HepG2 (cell line): ENCODE measurements around the gene NOL4L. TPM values are rescaled to one million over a fixed set of nuclear protein-coding genes. Genes with fewer than 3 reads are reported as not detected.

Source experiments
- BORCS8-MEF2B ChIP-seq: sonication (generic); formaldehyde crosslinking; IDR thresholded peaks from 2 replicates; pipeline ENCODE4 v1.8.0; 2022; ENCODE audit warnings: mild to moderate bottlenecking, missing genetic modification reagents
- DR1 ChIP-seq: sonication (generic); formaldehyde crosslinking; IDR thresholded peaks from 2 replicates; pipeline ENCODE4 v1.8.0; 2021; ENCODE audit warnings: mild to moderate bottlenecking, missing genetic modification reagents, inconsistent platforms
- FOXC1 ChIP-seq: sonication (generic); formaldehyde crosslinking; IDR thresholded peaks from 2 replicates; pipeline ENCODE4 v1.8.0; 2022; ENCODE audit warnings: mild to moderate bottlenecking, missing genetic modification reagents, borderline replicate concordance
- FOXK1 ChIP-seq: sonication (generic); formaldehyde crosslinking; IDR thresholded peaks from 2 replicates; pipeline ENCODE4 v1.4.0; 2020; ENCODE audit warnings: low read depth, missing genetic modification reagents, borderline replicate concordance
- KLF9 ChIP-seq: IDR thresholded peaks from 2 replicates; pipeline ENCODE4 v1.6.1; 2016; ENCODE audit warnings: low read depth
- MED8 ChIP-seq: sonication (generic); formaldehyde crosslinking; IDR thresholded peaks from 2 replicates; pipeline ENCODE4 v1.8.1; 2023; ENCODE audit warnings: mild to moderate bottlenecking, missing genetic modification reagents; ENCODE audit not compliant: insufficient replicate concordance
- MIXL1 ChIP-seq: IDR thresholded peaks from 2 replicates; pipeline ENCODE4 v1.6.1; 2016
- MZF1 ChIP-seq: sonication (generic); formaldehyde crosslinking; IDR thresholded peaks from 2 replicates; pipeline ENCODE4 v1.8.1; 2023; ENCODE audit warnings: mild to moderate bottlenecking, missing genetic modification reagents, borderline replicate concordance
- NR2C2 ChIP-seq: sonication (generic); formaldehyde crosslinking; IDR thresholded peaks from 2 replicates; pipeline ENCODE4 v1.4.0; 2020; ENCODE audit warnings: missing genetic modification reagents, mild to moderate bottlenecking, moderate library complexity, borderline replicate concordance
- PCBP2 ChIP-seq: fragments of 200-400 bp; formaldehyde crosslinking; optimal IDR thresholded peaks from 2 replicates; pipeline ENCODE3; 2018; ENCODE audit warnings: low read length, low read depth; ENCODE audit not compliant: poor library complexity, severe bottlenecking
- ZNF232 ChIP-seq: sonication (generic); formaldehyde crosslinking; IDR thresholded peaks from 2 replicates; pipeline ENCODE4 v1.4.0; 2020; ENCODE audit warnings: missing genetic modification reagents, borderline replicate concordance
- ZNF292 ChIP-seq: sonication (generic); formaldehyde crosslinking; IDR thresholded peaks from 2 replicates; pipeline ENCODE4 v1.8.1; 2022; ENCODE audit warnings: mild to moderate bottlenecking, low read depth, missing genetic modification reagents, borderline replicate concordance
- ZNF317 ChIP-seq: sonication (generic); formaldehyde crosslinking; IDR thresholded peaks from 2 replicates; pipeline ENCODE4 v1.5.0; 2020; ENCODE audit warnings: mild to moderate bottlenecking, missing genetic modification reagents
- ZNF468 ChIP-seq: sonication (generic); formaldehyde crosslinking; IDR thresholded peaks from 2 replicates; pipeline ENCODE4 v1.8.0; 2022; ENCODE audit warnings: mild to moderate bottlenecking, moderate library complexity, missing genetic modification reagents
- ZNF530 ChIP-seq: sonication (generic); formaldehyde crosslinking; IDR thresholded peaks from 2 replicates; pipeline ENCODE4 v1.5.0; 2020; ENCODE audit warnings: low read depth, mild to moderate bottlenecking, missing genetic modification reagents
- ZNF563 ChIP-seq: sonication (generic); formaldehyde crosslinking; IDR thresholded peaks from 2 replicates; pipeline ENCODE4 v1.8.0; 2022; ENCODE audit warnings: mild to moderate bottlenecking, moderate library complexity, missing genetic modification reagents
- ZNF614 ChIP-seq: IDR thresholded peaks from 2 replicates; pipeline ENCODE4 v1.6.1; 2018; ENCODE audit warnings: missing biosample characterization, missing genetic modification reagents, inconsistent platforms, borderline replicate concordance
- ZNF660 ChIP-seq: sonication (generic); formaldehyde crosslinking; IDR thresholded peaks from 2 replicates; pipeline ENCODE4 v1.5.1; 2020; ENCODE audit warnings: mild to moderate bottlenecking, low read depth, missing genetic modification reagents, borderline replicate concordance
- ZNF678 ChIP-seq: sonication (generic); formaldehyde crosslinking; IDR thresholded peaks from 2 replicates; pipeline ENCODE4 v1.4.0; 2020; ENCODE audit warnings: mild to moderate bottlenecking, missing genetic modification reagents
- ZNF777 ChIP-seq: sonication (generic); formaldehyde crosslinking; IDR thresholded peaks from 2 replicates; pipeline ENCODE4 v1.4.0; 2020; ENCODE audit warnings: missing genetic modification reagents
- ZNF781 ChIP-seq: sonication (generic); formaldehyde crosslinking; IDR thresholded peaks from 2 replicates; pipeline ENCODE4 v1.5.1; 2020; ENCODE audit warnings: borderline replicate concordance, mild to moderate bottlenecking, missing genetic modification reagents; ENCODE audit errors: not compliant biosample characterization
- polyA plus RNA-seq, 8 experiments: library from polyadenylated mRNA; depleted of rRNA in 3 of 8; stranded (reverse) in 7 of 8; unstranded in 1 of 8; fragments of >200 nt; fragmentation: Illumina TruSeq in 4 of 8; extraction: Trizol in 4 of 8; gene quantifications; 2 replicates each; pipeline versions ENCODE4 v1.2.1 to v1.2.3, GENCODE V29; 2011 to 2016; ENCODE audit warnings: low read depth in 4 of 8, missing spikeins in 1 of 8, mixed read lengths in 1 of 8; ENCODE audit not compliant: insufficient read depth in 1 of 8
- total RNA-seq, 5 experiments: library from RNA; depleted of rRNA; stranded (reverse); fragments of >200 nt; fragmentation: Illumina TruSeq; extraction: Trizol; gene quantifications; 2 replicates each; pipeline ENCODE4 v1.2.3, GENCODE V29; 2016; ENCODE audit warnings: low read depth in 1 of 5
- TF ChIP-seq, protein P1 (sequence below): sonication (generic); formaldehyde crosslinking; IDR thresholded peaks from 2 replicates; pipeline ENCODE4 v1.8.1; 2023; ENCODE audit warnings: mild to moderate bottlenecking, missing genetic modification reagents
- TF ChIP-seq, protein P2 (sequence below): sonication (generic); formaldehyde crosslinking; conservative IDR thresholded peaks from 2 replicates; pipeline ENCODE4 v1.8.0; 2022; ENCODE audit warnings: low read depth, missing genetic modification reagents
- TF ChIP-seq, protein P3 (sequence below): sonication (generic); formaldehyde crosslinking; IDR thresholded peaks from 2 replicates; pipeline ENCODE4 v1.5.1; 2020; ENCODE audit warnings: missing genetic modification reagents, mild to moderate bottlenecking, borderline replicate concordance

The NOL4L gene
- total and polyA plus RNA-seq, 2 of the 13 experiments (the other 11 are each of a cell fraction or from before 2014, with no cell fraction given), result 16.6 to 35.4 TPM

DNA sequence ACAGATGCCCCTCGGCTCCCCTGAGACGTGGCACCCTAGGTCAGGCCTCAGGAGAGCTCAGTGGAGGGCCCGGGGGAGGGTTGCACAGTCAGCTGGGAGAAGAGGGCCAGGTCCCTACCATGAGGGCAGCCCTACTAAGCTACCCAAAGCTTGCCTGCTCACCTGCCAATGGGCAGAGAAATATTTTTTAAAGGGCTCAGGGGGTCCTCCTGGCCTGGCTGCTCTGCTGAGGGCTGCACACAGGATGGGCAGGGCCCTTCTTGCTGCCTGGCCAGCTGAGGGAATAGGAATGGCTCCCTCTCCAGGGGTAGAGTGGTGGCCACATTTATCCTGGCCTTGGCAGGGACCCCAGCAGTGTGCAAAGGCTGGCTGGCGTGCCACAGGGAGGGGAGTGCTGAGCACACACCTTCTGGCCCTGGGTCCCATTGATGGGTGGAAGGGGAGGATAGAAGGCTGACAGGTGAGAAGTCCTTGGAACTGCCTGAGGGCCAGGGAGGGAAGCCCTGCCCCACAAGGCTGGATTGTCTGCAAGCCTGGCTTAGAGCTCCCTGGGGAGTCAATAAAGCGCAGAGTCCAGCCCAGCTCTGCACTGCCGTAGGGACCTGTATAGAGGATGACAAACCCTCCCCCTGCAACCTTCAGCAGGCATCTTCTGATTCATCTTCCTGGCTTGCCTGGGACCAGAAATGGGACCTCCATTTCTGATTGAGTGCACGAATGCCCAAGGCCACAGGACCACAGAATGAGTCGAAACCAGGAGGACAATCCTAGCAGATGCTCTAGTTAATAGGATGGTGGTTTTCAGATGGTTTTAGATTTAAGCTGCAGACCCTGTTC lies 62.1 kb downstream of the NOL4L start (continued):
- TF ChIP-seq ZNF660 (CRISPR knock-in tag) (no peak), KLF9 (no peak; the same call in 1 of the 2 replicates), MIXL1 (peak; percentile 77), NR2C2 (CRISPR knock-in tag) (no peak; the same call in 1 of the 2 replicates), ZNF563 (CRISPR knock-in tag) (0 out of 2 replicates have a peak, but pooled peaks have one; percentile 79), MZF1 (CRISPR knock-in tag) (0 out of 2 replicates have a peak, but pooled peaks have one; percentile 38), MED8 (CRISPR knock-in tag) (no peak), ZNF781 (CRISPR knock-in tag) (peak; percentile 17), ZNF530 (CRISPR knock-in tag) (no peak), ZNF678 (no peak), ZNF292 (CRISPR knock-in tag) (peak; percentile 97; the same call in 1 of the 2 replicates), ZNF614 (CRISPR knock-in tag) (peak; percentile 82; the same call in 1 of the 2 replicates), DR1 (CRISPR knock-in tag) (no peak), FOXK1 (CRISPR knock-in tag) (peak; percentile 73; the same call in 1 of the 2 replicates), FOXC1 (CRISPR knock-in tag) (peak; percentile 44), ZNF232 (CRISPR knock-in tag) (peak; percentile 16; the same call in 1 of the 2 replicates), ZNF468 (CRISPR knock-in tag) (no peak), ZNF777 (CRISPR knock-in tag) (no peak; the same call in 1 of the 2 replicates), PCBP2 (no peak), BORCS8-MEF2B (CRISPR knock-in tag) (peak; percentile 93), ZNF317 (CRISPR knock-in tag) (peak; percentile 74)
- TF ChIP-seq, protein P1, sequence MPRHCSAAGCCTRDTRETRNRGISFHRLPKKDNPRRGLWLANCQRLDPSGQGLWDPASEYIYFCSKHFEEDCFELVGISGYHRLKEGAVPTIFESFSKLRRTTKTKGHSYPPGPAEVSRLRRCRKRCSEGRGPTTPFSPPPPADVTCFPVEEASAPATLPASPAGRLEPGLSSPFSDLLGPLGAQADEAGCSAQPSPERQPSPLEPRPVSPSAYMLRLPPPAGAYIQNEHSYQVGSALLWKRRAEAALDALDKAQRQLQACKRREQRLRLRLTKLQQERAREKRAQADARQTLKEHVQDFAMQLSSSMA, result peak; percentile 80; the same call in 1 of the 2 replicates
- TF ChIP-seq, protein P2, sequence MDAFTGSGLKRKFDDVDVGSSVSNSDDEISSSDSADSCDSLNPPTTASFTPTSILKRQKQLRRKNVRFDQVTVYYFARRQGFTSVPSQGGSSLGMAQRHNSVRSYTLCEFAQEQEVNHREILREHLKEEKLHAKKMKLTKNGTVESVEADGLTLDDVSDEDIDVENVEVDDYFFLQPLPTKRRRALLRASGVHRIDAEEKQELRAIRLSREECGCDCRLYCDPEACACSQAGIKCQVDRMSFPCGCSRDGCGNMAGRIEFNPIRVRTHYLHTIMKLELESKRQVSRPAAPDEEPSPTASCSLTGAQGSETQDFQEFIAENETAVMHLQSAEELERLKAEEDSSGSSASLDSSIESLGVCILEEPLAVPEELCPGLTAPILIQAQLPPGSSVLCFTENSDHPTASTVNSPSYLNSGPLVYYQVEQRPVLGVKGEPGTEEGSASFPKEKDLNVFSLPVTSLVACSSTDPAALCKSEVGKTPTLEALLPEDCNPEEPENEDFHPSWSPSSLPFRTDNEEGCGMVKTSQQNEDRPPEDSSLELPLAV (CRISPR knock-in tag), result no peak
- TF ChIP-seq, protein P3, sequence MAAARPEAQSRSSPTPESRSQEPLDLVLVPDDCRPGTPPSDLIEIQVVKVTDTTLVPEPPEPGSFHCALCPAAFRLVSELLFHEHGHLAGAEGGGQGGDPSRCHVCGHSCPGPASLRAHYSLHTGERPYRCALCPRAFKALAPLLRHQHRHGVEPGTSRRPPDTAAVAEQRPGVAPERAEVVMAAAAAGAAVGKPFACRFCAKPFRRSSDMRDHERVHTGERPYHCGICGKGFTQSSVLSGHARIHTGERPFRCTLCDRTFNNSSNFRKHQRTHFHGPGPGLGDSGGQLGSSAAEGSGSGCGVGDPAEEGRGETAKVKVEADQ (CRISPR knock-in tag), result peak; percentile 62; the same call in 1 of the 2 replicates
